HCT116 (cell line): ENCODE results near the gene KRT78. TPM values are rescaled to one million over a fixed set of nuclear protein-coding genes. Genes with fewer than 3 reads are reported as not detected.

ENCODE experiments used
- ATAC-seq: fragments of 200-7000 bp; cut with Tn5 transposase; 2 replicates; pipeline ENCODE4 v1.9.1; 2020; ENCODE audit warnings: mild to moderate bottlenecking, moderate library complexity
- BruUV-seq: library from RNA; stranded (reverse); fragments of 400-500 nt; replicated peaks from 2 replicates; lab custom pipeline; 2021; lab: Mats Ljungman, UMichigan
- CTCF ChIA-PET: fragments of 300-600 bp; sonication (Branson Sonifier 250); formaldehyde crosslinking; loops from one replicate; lab custom pipeline; 2021; ENCODE audit warnings: antibody characterized with exemption; lab: Charles Lee
- POLR2A ChIA-PET: fragments of 300-600, 350-600 bp; sonication (Branson Sonifier 250); formaldehyde crosslinking; loops from one replicate; lab custom pipeline; 2021; ENCODE audit warnings: antibody characterized with exemption; lab: Charles Lee
- RAD21 ChIA-PET, 2 experiments: fragments of 300-600 bp; sonication (Branson Sonifier 250); formaldehyde crosslinking; loops; one replicate each; lab custom pipeline; 2023; ENCODE audit warnings: low total read pairs in 2 of 2; ENCODE audit not compliant: uncharacterized antibody in 2 of 2, unreplicated experiment in 2 of 2, low non-redundant PET in 1 of 2; lab: Charles Lee
- DNase-seq: peaks from one replicate; pipeline ENCODE4 v3.0.0-alpha.2; 2010; ENCODE audit warnings: low read depth, low spot score
- H2AFZ ChIP-seq: fragments of 200-600 bp; shearing (Covaris generic), sonication (generic); 2 replicates; pipeline ENCODE4 v1.6.1; 2017; ENCODE audit warnings: low read depth, mixed run types, mixed read lengths, antibody characterized with exemption, low read length; ENCODE audit not compliant: poor library complexity, severe bottlenecking
- H3K27ac ChIP-seq: 2 replicates; pipeline ENCODE4 v1.5.1; 2012; ENCODE audit warnings: low read depth, low read length
- H3K27me3 ChIP-seq: fragments of 200-600 bp; sonication (generic); 2 replicates; pipeline ENCODE4 v1.6.1; 2016; ENCODE audit warnings: mixed run types, low read length, mixed read lengths; ENCODE audit not compliant: insufficient read depth
- H3K36me3 ChIP-seq, 2 experiments: fragments of 200-500 bp in 1 of 2; fragments of 200-600 bp in 1 of 2; sonication (Bioruptor generic) in 1 of 2; sonication (generic) in 1 of 2; 2 replicates each; pipeline versions ENCODE4 v1.5.1 to v1.6.1; 2014 to 2016; ENCODE audit warnings: low read length in 2 of 2, inconsistent platforms in 1 of 2, mixed read lengths in 1 of 2, mixed run types in 1 of 2; ENCODE audit not compliant: insufficient read depth in 2 of 2, control insufficient read depth in 1 of 2
- H3K4me1 ChIP-seq, 2 experiments: fragments of 200-600 bp in 1 of 2; sonication (generic) in 1 of 2; 2 replicates each; pipeline versions ENCODE4 v1.5.1 to v1.6.1; 2012 to 2017; ENCODE audit warnings: low read length in 2 of 2, inconsistent platforms in 1 of 2, mild to moderate bottlenecking in 1 of 2, mixed read lengths in 1 of 2, mixed run types in 1 of 2, moderate library complexity in 1 of 2; ENCODE audit not compliant: insufficient read depth in 2 of 2, control insufficient read depth in 1 of 2
- H3K4me2 ChIP-seq: fragments of 200-600 bp; sonication (generic); 2 replicates; pipeline ENCODE4 v1.6.1; 2017; ENCODE audit warnings: mixed run types, low read length, mixed read lengths
- H3K4me3 ChIP-seq, 2 experiments: fragments of 200-600 bp in 1 of 2; sonication (generic) in 1 of 2; replicated peaks in 1 of 2; 2 replicates each; pipeline ENCODE4 v1.5.1; 2011 to 2016; ENCODE audit warnings: low read length in 2 of 2, control low read depth in 1 of 2, low read depth in 1 of 2, mild to moderate bottlenecking in 1 of 2, mixed read lengths in 1 of 2, mixed run types in 1 of 2
- H3K79me2 ChIP-seq: fragments of 200-600 bp; sonication (generic); 2 replicates; pipeline ENCODE4 v1.6.1; 2017; ENCODE audit warnings: mild to moderate bottlenecking, mixed run types, low read length, moderate library complexity, mixed read lengths; ENCODE audit not compliant: insufficient read depth
- H3K9ac ChIP-seq: fragments of 200-600 bp; sonication (generic); 2 replicates; pipeline ENCODE4 v1.6.1; 2016; ENCODE audit warnings: low read length, mixed read lengths
- H3K9me2 ChIP-seq: fragments of 200-600 bp; sonication (generic), shearing (Covaris generic); 2 replicates; pipeline ENCODE4 v1.6.1; 2017; ENCODE audit warnings: mixed run types, mild to moderate bottlenecking, moderate library complexity; ENCODE audit not compliant: insufficient read depth
- H3K9me3 ChIP-seq, 2 experiments: fragments of 200-500 bp in 1 of 2; fragments of 200-600 bp in 1 of 2; sonication (Bioruptor generic) in 1 of 2; sonication (generic) in 1 of 2; 2 replicates each; pipeline ENCODE4 v1.6.1; 2014 to 2017; ENCODE audit warnings: low read length in 2 of 2, mixed read lengths in 2 of 2, inconsistent platforms in 1 of 2, low read depth in 1 of 2, mild to moderate bottlenecking in 1 of 2, mixed run types in 1 of 2, moderate library complexity in 1 of 2; ENCODE audit not compliant: control insufficient read depth in 1 of 2, insufficient read depth in 1 of 2
- H4K20me1 ChIP-seq: fragments of 200-600 bp; sonication (generic), shearing (Covaris generic); 2 replicates; pipeline ENCODE4 v1.6.1; 2017; ENCODE audit warnings: mixed run types, mild to moderate bottlenecking, moderate library complexity; ENCODE audit not compliant: insufficient read depth
- CBX3 ChIP-seq: IDR thresholded peaks from 2 replicates; pipeline ENCODE4 v1.6.1; 2012; ENCODE audit warnings: low read depth
- EGR1 ChIP-seq: IDR thresholded peaks from 2 replicates; pipeline ENCODE4 v1.6.1; 2012; ENCODE audit warnings: low read depth
- EZH2 ChIP-seq: fragments of 200-600 bp; sonication (generic); IDR thresholded peaks from 2 replicates; pipeline ENCODE4 v1.6.1; 2017; ENCODE audit warnings: antibody characterized with exemption, mixed run types
- EZH2phosphoT487 ChIP-seq: fragments of 200-600 bp; IDR thresholded peaks from 2 replicates; pipeline ENCODE4 v1.6.1; 2018; ENCODE audit warnings: antibody characterized with exemption, borderline replicate concordance
- MAX ChIP-seq: IDR thresholded peaks from 2 replicates; pipeline ENCODE4 v1.6.1; 2012
- POLR2A ChIP-seq: IDR thresholded peaks from 2 replicates; pipeline ENCODE4 v1.7.0; 2011; ENCODE audit warnings: borderline replicate concordance; ENCODE audit not compliant: insufficient read depth, insufficient read length; ENCODE audit errors: extremely low read depth
- POLR2AphosphoS5 ChIP-seq: IDR thresholded peaks from 2 replicates; pipeline ENCODE4 v1.6.1; 2011; ENCODE audit warnings: mild to moderate bottlenecking, low read depth, low read length, moderate library complexity
- RAD21 ChIP-seq: IDR thresholded peaks from 2 replicates; pipeline ENCODE4 v1.6.1; 2012; ENCODE audit warnings: low read depth, mild to moderate bottlenecking
- SIN3A ChIP-seq: IDR thresholded peaks from 2 replicates; pipeline ENCODE4 v1.6.1; 2012; ENCODE audit warnings: low read depth
- SP1 ChIP-seq: IDR thresholded peaks from 2 replicates; pipeline ENCODE4 v1.6.1; 2012; ENCODE audit warnings: low read depth
- SRF ChIP-seq: IDR thresholded peaks from 2 replicates; pipeline ENCODE4 v1.6.1; 2012; ENCODE audit warnings: low read depth
- TCF7L2 ChIP-seq: IDR thresholded peaks from 2 replicates; pipeline ENCODE4 v1.7.0; 2011; ENCODE audit warnings: borderline replicate concordance, inconsistent platforms; ENCODE audit not compliant: insufficient read depth, insufficient read length; ENCODE audit errors: extremely low read depth
- YY1 ChIP-seq: IDR thresholded peaks from 2 replicates; pipeline ENCODE4 v1.6.1; 2011; ENCODE audit warnings: low read length, low read depth, moderate library complexity, mild to moderate bottlenecking; ENCODE audit not compliant: insufficient replicate concordance; ENCODE audit errors: extremely low read depth
- ZNF274 ChIP-seq: fragments of 200-500 bp; sonication (Bioruptor generic); IDR thresholded peaks from 2 replicates; pipeline ENCODE4 v1.6.1; 2014; ENCODE audit warnings: mild to moderate bottlenecking, low read depth, low read length, inconsistent platforms
- intact Hi-C: fragments of 100-400 bp; cut with micrococcal nuclease; formaldehyde crosslinking; loops from 2 replicates; pipeline ENCODE4 v1.10.0; 2022
- total RNA-seq: library from RNA; stranded (reverse); gene quantifications from one replicate; pipeline ENCODE4 v1.2.1, GENCODE V29; 2021; ENCODE audit not compliant: unreplicated experiment

The KRT78 gene
- total RNA-seq, 1 experiment from 2014 or later: not detected

GRCh38 chr12:52861511-52861910 is 12.7 kb upstream of the KRT78 start:
- Histone ChIP-seq H4K20me1 (no peaks in the 10 kb centered on the region), H3K27me3 (no peaks in the 10 kb centered on the region), H3K36me3 (no peaks in the 10 kb centered on the region), H2AFZ (no peak overlapping the region), H3K4me3 (no peak overlapping the region), H3K9me2 (no peaks in the 10 kb centered on the region), H3K4me1 (peaks cover 2 to 29% of the 10 kb centered on the region in 2 experiments; a peak in 3 of 4 replicates), H3K79me2 (no peaks in the 10 kb centered on the region), H3K9me3 (no peaks in the 10 kb centered on the region), H3K4me2 (no peak overlapping the region), H3K27ac (no peak overlapping the region)
- no peak for ATAC-seq
- POLR2A ChIA-PET: no interaction called here
- no TSS peak for BruUV-seq
- RAD21 ChIA-PET: no interaction called here
- CTCF ChIA-PET: no interaction called here
- no peak for DNase-seq
- intact Hi-C loops: loop anchor here (10.0 kb wide), 1 partner anchor 147 kb away; no protein-coding TSS in a partner anchor
- no peak for TF ChIP-seq POLR2AphosphoS5
- no peak for TF ChIP-seq POLR2A
- TF ChIP-seq SIN3A: no peak
- no peak for TF ChIP-seq YY1
- no peak for TF ChIP-seq EGR1
- TF ChIP-seq SRF: no peak
- no peak for TF ChIP-seq EZH2phosphoT487
- TF ChIP-seq SP1: no peak
- TF ChIP-seq TCF7L2: no peak
- TF ChIP-seq EZH2: no peak
- no peak for TF ChIP-seq CBX3
- TF ChIP-seq RAD21: no peak
- no peak for TF ChIP-seq MAX
- TF ChIP-seq ZNF274: no peak
- TF ChIP-seq, all 23 proteins: peak for 0
- H3K9ac ChIP-seq: no peak overlapping the region
